HCT116 (cell line): ENCODE measurements around the gene GRM1. TPM values are rescaled to one million over a fixed set of nuclear protein-coding genes. Genes with fewer than 3 reads are reported as not detected.

Source experiments
- ATAC-seq: fragments of 200-7000 bp; cut with Tn5 transposase; 2 replicates; pipeline ENCODE4 v1.9.1; 2020; ENCODE audit warnings: mild to moderate bottlenecking, moderate library complexity
- BruUV-seq: library from RNA; stranded (reverse); fragments of 400-500 nt; replicated peaks from 2 replicates; lab custom pipeline; 2021; lab: Mats Ljungman, UMichigan
- CTCF ChIA-PET: fragments of 300-600 bp; sonication (Branson Sonifier 250); formaldehyde crosslinking; loops from one replicate; lab custom pipeline; 2021; ENCODE audit warnings: antibody characterized with exemption; lab: Charles Lee
- POLR2A ChIA-PET: fragments of 300-600, 350-600 bp; sonication (Branson Sonifier 250); formaldehyde crosslinking; loops from one replicate; lab custom pipeline; 2021; ENCODE audit warnings: antibody characterized with exemption; lab: Charles Lee
- RAD21 ChIA-PET, 2 experiments: fragments of 300-600 bp; sonication (Branson Sonifier 250); formaldehyde crosslinking; loops; one replicate each; lab custom pipeline; 2023; ENCODE audit warnings: low total read pairs in 2 of 2; ENCODE audit not compliant: uncharacterized antibody in 2 of 2, unreplicated experiment in 2 of 2, low non-redundant PET in 1 of 2; lab: Charles Lee
- DNase-seq: peaks from one replicate; pipeline ENCODE4 v3.0.0-alpha.2; 2010; ENCODE audit warnings: low read depth, low spot score
- H2AFZ ChIP-seq: fragments of 200-600 bp; shearing (Covaris generic), sonication (generic); 2 replicates; pipeline ENCODE4 v1.6.1; 2017; ENCODE audit warnings: low read depth, mixed run types, mixed read lengths, antibody characterized with exemption, low read length; ENCODE audit not compliant: poor library complexity, severe bottlenecking
- H3K27ac ChIP-seq: 2 replicates; pipeline ENCODE4 v1.5.1; 2012; ENCODE audit warnings: low read depth, low read length
- H3K27me3 ChIP-seq: fragments of 200-600 bp; sonication (generic); 2 replicates; pipeline ENCODE4 v1.6.1; 2016; ENCODE audit warnings: mixed run types, low read length, mixed read lengths; ENCODE audit not compliant: insufficient read depth
- H3K36me3 ChIP-seq, 2 experiments: fragments of 200-500 bp in 1 of 2; fragments of 200-600 bp in 1 of 2; sonication (Bioruptor generic) in 1 of 2; sonication (generic) in 1 of 2; 2 replicates each; pipeline versions ENCODE4 v1.5.1 to v1.6.1; 2014 to 2016; ENCODE audit warnings: low read length in 2 of 2, inconsistent platforms in 1 of 2, mixed read lengths in 1 of 2, mixed run types in 1 of 2; ENCODE audit not compliant: insufficient read depth in 2 of 2, control insufficient read depth in 1 of 2
- H3K4me1 ChIP-seq, 2 experiments: fragments of 200-600 bp in 1 of 2; sonication (generic) in 1 of 2; 2 replicates each; pipeline versions ENCODE4 v1.5.1 to v1.6.1; 2012 to 2017; ENCODE audit warnings: low read length in 2 of 2, inconsistent platforms in 1 of 2, mild to moderate bottlenecking in 1 of 2, mixed read lengths in 1 of 2, mixed run types in 1 of 2, moderate library complexity in 1 of 2; ENCODE audit not compliant: insufficient read depth in 2 of 2, control insufficient read depth in 1 of 2
- H3K4me2 ChIP-seq: fragments of 200-600 bp; sonication (generic); 2 replicates; pipeline ENCODE4 v1.6.1; 2017; ENCODE audit warnings: mixed run types, low read length, mixed read lengths
- H3K4me3 ChIP-seq, 2 experiments: fragments of 200-600 bp in 1 of 2; sonication (generic) in 1 of 2; replicated peaks in 1 of 2; 2 replicates each; pipeline ENCODE4 v1.5.1; 2011 to 2016; ENCODE audit warnings: low read length in 2 of 2, control low read depth in 1 of 2, low read depth in 1 of 2, mild to moderate bottlenecking in 1 of 2, mixed read lengths in 1 of 2, mixed run types in 1 of 2
- H3K79me2 ChIP-seq: fragments of 200-600 bp; sonication (generic); 2 replicates; pipeline ENCODE4 v1.6.1; 2017; ENCODE audit warnings: mild to moderate bottlenecking, mixed run types, low read length, moderate library complexity, mixed read lengths; ENCODE audit not compliant: insufficient read depth
- H3K9ac ChIP-seq: fragments of 200-600 bp; sonication (generic); 2 replicates; pipeline ENCODE4 v1.6.1; 2016; ENCODE audit warnings: low read length, mixed read lengths
- H3K9me2 ChIP-seq: fragments of 200-600 bp; sonication (generic), shearing (Covaris generic); 2 replicates; pipeline ENCODE4 v1.6.1; 2017; ENCODE audit warnings: mixed run types, mild to moderate bottlenecking, moderate library complexity; ENCODE audit not compliant: insufficient read depth
- H3K9me3 ChIP-seq, 2 experiments: fragments of 200-500 bp in 1 of 2; fragments of 200-600 bp in 1 of 2; sonication (Bioruptor generic) in 1 of 2; sonication (generic) in 1 of 2; 2 replicates each; pipeline ENCODE4 v1.6.1; 2014 to 2017; ENCODE audit warnings: low read length in 2 of 2, mixed read lengths in 2 of 2, inconsistent platforms in 1 of 2, low read depth in 1 of 2, mild to moderate bottlenecking in 1 of 2, mixed run types in 1 of 2, moderate library complexity in 1 of 2; ENCODE audit not compliant: control insufficient read depth in 1 of 2, insufficient read depth in 1 of 2
- H4K20me1 ChIP-seq: fragments of 200-600 bp; sonication (generic), shearing (Covaris generic); 2 replicates; pipeline ENCODE4 v1.6.1; 2017; ENCODE audit warnings: mixed run types, mild to moderate bottlenecking, moderate library complexity; ENCODE audit not compliant: insufficient read depth
- ATF3 ChIP-seq: IDR thresholded peaks from 2 replicates; pipeline ENCODE4 v1.6.1; 2012
- CBX3 ChIP-seq: IDR thresholded peaks from 2 replicates; pipeline ENCODE4 v1.6.1; 2012; ENCODE audit warnings: low read depth
- EGR1 ChIP-seq: IDR thresholded peaks from 2 replicates; pipeline ENCODE4 v1.6.1; 2012; ENCODE audit warnings: low read depth
- ELF1 ChIP-seq: IDR thresholded peaks from 2 replicates; pipeline ENCODE4 v1.6.1; 2012; ENCODE audit warnings: low read depth, borderline replicate concordance
- EZH2 ChIP-seq: fragments of 200-600 bp; sonication (generic); IDR thresholded peaks from 2 replicates; pipeline ENCODE4 v1.6.1; 2017; ENCODE audit warnings: antibody characterized with exemption, mixed run types
- EZH2phosphoT487 ChIP-seq: fragments of 200-600 bp; IDR thresholded peaks from 2 replicates; pipeline ENCODE4 v1.6.1; 2018; ENCODE audit warnings: antibody characterized with exemption, borderline replicate concordance
- FOSL1 ChIP-seq: IDR thresholded peaks from 2 replicates; pipeline ENCODE4 v1.6.1; 2012; ENCODE audit warnings: low read depth
- POLR2AphosphoS5 ChIP-seq: IDR thresholded peaks from 2 replicates; pipeline ENCODE4 v1.6.1; 2011; ENCODE audit warnings: mild to moderate bottlenecking, low read depth, low read length, moderate library complexity
- RAD21 ChIP-seq: IDR thresholded peaks from 2 replicates; pipeline ENCODE4 v1.6.1; 2012; ENCODE audit warnings: low read depth, mild to moderate bottlenecking
- REST ChIP-seq: IDR thresholded peaks from 2 replicates; pipeline ENCODE4 v1.6.1; 2012; ENCODE audit warnings: low read depth
- SIN3A ChIP-seq: IDR thresholded peaks from 2 replicates; pipeline ENCODE4 v1.6.1; 2012; ENCODE audit warnings: low read depth
- SP1 ChIP-seq: IDR thresholded peaks from 2 replicates; pipeline ENCODE4 v1.6.1; 2012; ENCODE audit warnings: low read depth
- SRF ChIP-seq: IDR thresholded peaks from 2 replicates; pipeline ENCODE4 v1.6.1; 2012; ENCODE audit warnings: low read depth
- TCF7L2 ChIP-seq: IDR thresholded peaks from 2 replicates; pipeline ENCODE4 v1.7.0; 2011; ENCODE audit warnings: borderline replicate concordance, inconsistent platforms; ENCODE audit not compliant: insufficient read depth, insufficient read length; ENCODE audit errors: extremely low read depth
- YY1 ChIP-seq: IDR thresholded peaks from 2 replicates; pipeline ENCODE4 v1.6.1; 2011; ENCODE audit warnings: low read length, low read depth, moderate library complexity, mild to moderate bottlenecking; ENCODE audit not compliant: insufficient replicate concordance; ENCODE audit errors: extremely low read depth
- ZFX ChIP-seq: fragments of 450-650 bp; IDR thresholded peaks from 2 replicates; pipeline ENCODE4 v1.6.1; 2017
- ZNF274 ChIP-seq: fragments of 200-500 bp; sonication (Bioruptor generic); IDR thresholded peaks from 2 replicates; pipeline ENCODE4 v1.6.1; 2014; ENCODE audit warnings: mild to moderate bottlenecking, low read depth, low read length, inconsistent platforms
- intact Hi-C: fragments of 100-400 bp; cut with micrococcal nuclease; formaldehyde crosslinking; loops from 2 replicates; pipeline ENCODE4 v1.10.0; 2022
- total RNA-seq: library from RNA; stranded (reverse); gene quantifications from one replicate; pipeline ENCODE4 v1.2.1, GENCODE V29; 2021; ENCODE audit not compliant: unreplicated experiment
- TF ChIP-seq, protein P1 (sequence below): IDR thresholded peaks from 2 replicates; pipeline ENCODE4 v1.6.1; 2011; ENCODE audit warnings: mild to moderate bottlenecking, low read length, moderate library complexity; ENCODE audit not compliant: insufficient replicate concordance; ENCODE audit errors: extremely low read depth
- TF ChIP-seq, protein P2 (sequence below), 3 experiments: fragments of 200-600 bp in 1 of 3; sonication (generic) in 1 of 3; IDR thresholded peaks in 2 of 3; conservative IDR thresholded peaks in 1 of 3; 2 replicates each; pipeline ENCODE4 v1.5.1; 2012 to 2017; ENCODE audit warnings: low read depth in 2 of 3, low read length in 2 of 3, antibody characterized with exemption in 1 of 3, borderline replicate concordance in 1 of 3, control low read depth in 1 of 3, mild to moderate bottlenecking in 1 of 3, mixed read lengths in 1 of 3, mixed run types in 1 of 3, moderate library complexity in 1 of 3; ENCODE audit not compliant: insufficient read depth in 1 of 3

GRM1 gene
- total RNA-seq, 1 experiment from 2014 or later = not detected

DNA sequence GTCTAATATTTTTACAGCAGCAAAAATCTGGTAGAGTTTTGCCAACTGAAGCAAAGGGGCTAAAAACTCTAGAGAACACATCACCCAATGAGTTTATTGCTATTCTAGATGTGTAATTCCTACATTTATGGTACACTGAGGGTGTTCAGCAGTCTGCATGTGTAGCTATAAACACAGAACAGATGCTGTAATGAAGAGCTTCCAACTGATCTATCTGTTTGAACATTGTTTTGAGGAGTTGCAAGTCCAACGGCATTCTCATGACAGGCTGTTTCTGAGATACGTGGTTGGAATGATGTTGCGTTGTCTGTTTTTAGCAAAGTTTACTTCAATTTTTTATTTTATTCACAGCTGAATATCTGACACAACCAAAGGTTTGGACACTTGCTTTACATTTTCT, 373.6 kb downstream of the GRM1 start:
- ChIA-PET POLR2A (no interaction called here), CTCF (no interaction called here)
- intact Hi-C loops = no loop called here
- H3K79me2 ChIP-seq = no peaks in the 10 kb centered on the region
- H3K27me3 ChIP-seq = no peaks in the 10 kb centered on the region
- H4K20me1 ChIP-seq = no peaks in the 10 kb centered on the region
- H3K4me3 ChIP-seq = no peak overlapping the region
- TF ChIP-seq FOSL1 (no peak), ELF1 (no peak), ZNF274 (no peak), POLR2AphosphoS5 (no peak), RAD21 (no peak), EZH2 (no peak), EGR1 (no peak), SRF (no peak), SP1 (no peak), SIN3A (no peak), YY1 (no peak), TCF7L2 (no peak), ATF3 (no peak), REST (no peak), EZH2phosphoT487 (no peak), CBX3 (no peak), ZFX (no peak)
- TF ChIP-seq, protein P1, sequence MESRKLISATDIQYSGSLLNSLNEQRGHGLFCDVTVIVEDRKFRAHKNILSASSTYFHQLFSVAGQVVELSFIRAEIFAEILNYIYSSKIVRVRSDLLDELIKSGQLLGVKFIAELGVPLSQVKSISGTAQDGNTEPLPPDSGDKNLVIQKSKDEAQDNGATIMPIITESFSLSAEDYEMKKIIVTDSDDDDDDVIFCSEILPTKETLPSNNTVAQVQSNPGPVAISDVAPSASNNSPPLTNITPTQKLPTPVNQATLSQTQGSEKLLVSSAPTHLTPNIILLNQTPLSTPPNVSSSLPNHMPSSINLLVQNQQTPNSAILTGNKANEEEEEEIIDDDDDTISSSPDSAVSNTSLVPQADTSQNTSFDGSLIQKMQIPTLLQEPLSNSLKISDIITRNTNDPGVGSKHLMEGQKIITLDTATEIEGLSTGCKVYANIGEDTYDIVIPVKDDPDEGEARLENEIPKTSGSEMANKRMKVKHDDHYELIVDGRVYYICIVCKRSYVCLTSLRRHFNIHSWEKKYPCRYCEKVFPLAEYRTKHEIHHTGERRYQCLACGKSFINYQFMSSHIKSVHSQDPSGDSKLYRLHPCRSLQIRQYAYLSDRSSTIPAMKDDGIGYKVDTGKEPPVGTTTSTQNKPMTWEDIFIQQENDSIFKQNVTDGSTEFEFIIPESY = no peak
- TF ChIP-seq, protein P2, sequence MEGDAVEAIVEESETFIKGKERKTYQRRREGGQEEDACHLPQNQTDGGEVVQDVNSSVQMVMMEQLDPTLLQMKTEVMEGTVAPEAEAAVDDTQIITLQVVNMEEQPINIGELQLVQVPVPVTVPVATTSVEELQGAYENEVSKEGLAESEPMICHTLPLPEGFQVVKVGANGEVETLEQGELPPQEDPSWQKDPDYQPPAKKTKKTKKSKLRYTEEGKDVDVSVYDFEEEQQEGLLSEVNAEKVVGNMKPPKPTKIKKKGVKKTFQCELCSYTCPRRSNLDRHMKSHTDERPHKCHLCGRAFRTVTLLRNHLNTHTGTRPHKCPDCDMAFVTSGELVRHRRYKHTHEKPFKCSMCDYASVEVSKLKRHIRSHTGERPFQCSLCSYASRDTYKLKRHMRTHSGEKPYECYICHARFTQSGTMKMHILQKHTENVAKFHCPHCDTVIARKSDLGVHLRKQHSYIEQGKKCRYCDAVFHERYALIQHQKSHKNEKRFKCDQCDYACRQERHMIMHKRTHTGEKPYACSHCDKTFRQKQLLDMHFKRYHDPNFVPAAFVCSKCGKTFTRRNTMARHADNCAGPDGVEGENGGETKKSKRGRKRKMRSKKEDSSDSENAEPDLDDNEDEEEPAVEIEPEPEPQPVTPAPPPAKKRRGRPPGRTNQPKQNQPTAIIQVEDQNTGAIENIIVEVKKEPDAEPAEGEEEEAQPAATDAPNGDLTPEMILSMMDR (IDR thresholded peaks at IDR 0.05 in 2 of 3, conservative IDR thresholded peaks at IDR 0.05 in 1 of 3; ENCODE audit: borderline replicate concordance in 1 of 3, insufficient read depth in 1 of 3, low read depth in 2 of 3, low read length in 2 of 3) = no peak
- TF ChIP-seq, all 23 proteins: peak for 0
- RAD21 ChIA-PET = no interaction called here
- no peaks in the 10 kb centered on the region for H3K9me3 ChIP-seq
- no peaks in the 10 kb centered on the region for H3K9me2 ChIP-seq
- no peaks in the 10 kb centered on the region for H3K36me3 ChIP-seq
- H3K4me1 ChIP-seq = no peaks in the 10 kb centered on the region
- no TSS peak for BruUV-seq
- no peak overlapping the region for H3K27ac ChIP-seq
- ATAC-seq = no peak
- H2AFZ ChIP-seq = no peak overlapping the region
- no peak overlapping the region for H3K9ac ChIP-seq
- H3K4me2 ChIP-seq = no peak overlapping the region
- DNase-seq = no peak
